Activated CD4-positive, alpha-beta T cell treated with anti-CD3 and anti-CD28 coated beads for 1 hour (primary cell): ENCODE measurements around the gene PRAMEF8.
"Not testable (repeated sequence)": the region's sequence is repeated elsewhere in the genome, so short reads cannot be mapped to it uniquely, and the experiment has no call there.

Source experiments
- DNase-seq: peaks from one replicate; pipeline ENCODE4 v3.0.0-alpha.2; 2020

The PRAMEF8 gene

GRCh38 chr1:13285037-13285436 is at the start of gene PRAMEF8:
PRAMEF8 (minus strand) TSS chr1:13285137; CDS start chr1:13284091, 1,046 bp downstream.
- DNase-seq: not testable (repeated sequence)

DNA sequence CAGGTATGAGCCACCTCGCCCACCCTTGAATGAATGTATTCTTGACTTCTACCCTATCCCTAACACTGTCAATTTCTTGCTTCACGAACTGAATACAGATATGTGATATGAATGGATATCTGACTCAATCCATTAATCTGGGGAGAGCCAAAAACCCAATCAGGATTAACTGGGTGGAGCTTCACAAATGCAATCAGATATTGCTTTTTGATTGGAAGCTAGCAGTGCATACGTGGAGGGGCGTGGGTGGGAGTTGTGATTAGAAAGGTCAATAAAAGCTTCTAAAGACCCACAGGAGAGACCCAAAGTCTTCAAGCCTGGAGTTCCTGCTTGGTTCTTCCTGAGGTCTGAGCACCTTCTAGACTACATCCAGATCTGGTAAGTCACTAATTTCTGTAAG is 30.3 kb upstream of the PRAMEF8 start, which contains the start of gene PRAMEF15:
Gene PRAMEF15 (plus strand): TSS at position 301 of the 400 bp plus-strand sequence. CDS start 2,827 bp downstream, outside the sequence.
- DNase-seq: not testable (repeated sequence)

GRCh38 chr1:13303239-13303638 is 18.3 kb upstream of the PRAMEF8 start, which contains the start of gene PRAMEF33:
PRAMEF33 (plus strand) TSS chr1:13303539; CDS start chr1:13305955, 2,416 bp downstream.
- DNase-seq: not testable (repeated sequence)

- DNase-seq: not testable (repeated sequence)
Measured at GRCh38 chr1:13302197-13302596, 17.3 kb upstream of the PRAMEF8 start.

DNA sequence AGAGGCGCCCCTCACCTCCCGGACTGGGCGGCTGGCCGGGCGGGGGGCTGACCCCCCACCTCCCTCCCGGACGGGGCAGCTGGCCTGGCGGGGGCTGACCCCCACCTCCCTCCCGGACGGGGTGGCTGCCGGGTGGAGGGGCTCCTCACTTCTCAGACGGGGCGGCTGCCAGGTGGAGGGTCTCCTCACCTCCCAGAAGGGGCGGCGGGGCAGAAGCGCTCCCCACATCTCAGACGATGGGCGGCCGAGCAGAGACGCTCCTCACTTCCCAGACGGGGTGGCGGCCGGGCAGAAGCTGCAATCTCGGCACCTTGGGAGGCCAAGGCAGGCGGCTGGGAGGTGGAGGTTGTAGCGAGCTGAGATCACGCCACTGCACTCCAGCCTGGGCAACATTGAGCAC is 13.8 kb upstream of the PRAMEF8 start:
- not testable (repeated sequence) for DNase-seq

DNA sequence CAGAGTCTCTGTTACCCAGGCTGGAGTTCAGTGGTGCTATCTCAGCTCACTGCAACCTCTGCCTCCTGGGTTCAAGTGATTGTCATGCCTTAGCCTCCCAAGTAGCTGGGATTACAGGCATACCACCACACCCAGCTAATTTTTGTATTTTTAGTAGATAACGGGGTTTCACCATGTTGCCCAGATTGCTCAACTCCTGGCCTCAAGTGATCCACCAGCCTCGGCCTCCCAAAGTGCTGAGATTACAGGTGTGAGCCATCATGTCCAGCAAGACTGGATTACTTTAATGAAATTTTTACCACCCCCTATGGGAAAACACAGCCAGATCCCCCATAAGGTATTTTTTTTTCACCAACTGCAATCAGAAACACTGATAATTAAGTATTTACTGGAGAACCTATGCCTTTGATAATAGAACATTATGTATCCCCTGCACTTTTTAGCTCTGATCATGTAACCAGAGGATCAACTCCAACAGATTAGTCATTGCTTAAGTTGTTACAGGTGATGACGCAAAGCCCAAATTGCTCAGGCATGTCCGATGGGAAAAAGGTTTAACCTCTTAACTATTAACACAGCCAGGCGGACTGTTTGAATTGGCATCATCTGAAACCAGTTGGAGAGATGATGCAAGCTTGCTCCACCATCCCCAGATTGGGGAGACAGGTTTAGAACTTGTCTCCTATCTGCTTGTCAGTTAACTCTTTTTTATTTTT is 12.4 kb upstream of the PRAMEF8 start:
- DNase-seq: not testable (repeated sequence)

GRCh38 chr1:13289030-13289429 is 4.1 kb upstream of the PRAMEF8 start:
- not testable (repeated sequence) for DNase-seq

DNA sequence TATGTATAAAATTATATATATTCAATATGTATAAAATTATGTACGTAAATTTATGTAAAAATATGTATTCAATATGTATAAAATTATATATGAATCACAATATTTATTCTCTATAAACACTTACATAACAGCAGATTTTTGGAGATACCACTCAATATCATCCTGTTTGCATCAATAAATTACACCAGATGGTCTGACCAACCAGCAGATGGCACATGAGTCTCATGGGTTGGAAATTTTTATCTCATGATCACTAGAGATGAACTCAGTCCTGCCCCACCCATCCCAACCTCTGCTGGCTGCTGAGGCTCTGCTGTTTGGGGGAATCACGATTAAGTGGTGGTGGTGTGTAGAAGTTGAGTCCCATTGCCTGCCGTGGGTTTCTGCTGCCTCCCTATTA is 5.3 kb downstream of the PRAMEF8 start:
- DNase-seq: not testable (repeated sequence)

GRCh38 chr1:13277016-13277415 is 7.9 kb downstream of the PRAMEF8 start:
- not testable (repeated sequence) for DNase-seq

- DNase-seq: not testable (repeated sequence)
Measured at GRCh38 chr1:13265124-13265523, 19.8 kb downstream of the PRAMEF8 start.

DNA sequence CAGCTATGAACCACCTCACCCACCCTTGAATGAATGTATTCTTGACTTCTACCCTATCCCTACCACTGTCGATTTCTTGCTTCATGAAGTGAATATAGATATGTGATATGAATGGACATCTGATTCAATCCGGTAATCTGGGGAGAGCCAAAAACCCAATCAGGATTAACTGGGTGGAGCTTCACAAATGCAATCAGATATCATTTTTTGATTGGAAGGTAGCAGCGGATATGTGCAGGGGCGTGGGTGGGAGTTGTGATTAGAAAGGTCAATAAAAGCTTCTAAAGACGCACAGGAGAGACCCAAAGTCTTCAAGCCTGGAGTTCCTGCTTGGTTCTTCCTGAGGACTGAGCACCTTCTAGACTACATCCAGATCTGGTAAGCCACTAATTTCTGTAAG is 31.0 kb downstream of the PRAMEF8 start, which contains the start of gene PRAMEF5:
Gene PRAMEF5 (plus strand): TSS at position 301 of the 400 bp plus-strand sequence. CDS start 5,071 bp downstream, outside the sequence.
- DNase-seq: not testable (repeated sequence)

DNA sequence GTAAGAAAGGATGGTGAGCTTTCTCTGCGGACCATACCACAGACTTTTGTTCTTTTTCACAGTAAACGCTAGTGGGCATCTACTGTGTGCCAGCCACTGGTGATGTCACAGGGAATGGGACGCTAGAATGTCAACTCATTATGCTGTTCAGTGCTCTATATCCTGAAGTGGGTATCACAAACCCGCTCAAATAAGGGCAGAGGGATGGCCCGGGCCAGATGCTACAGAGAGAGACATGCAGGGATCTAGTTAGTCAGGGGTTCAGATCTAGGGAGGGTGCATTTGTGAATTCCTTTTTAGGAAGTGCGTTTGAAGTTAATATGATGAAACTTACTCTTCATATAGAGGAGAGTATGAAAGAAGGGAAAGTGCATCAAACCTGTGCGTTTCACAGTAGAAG is 37.8 kb downstream of the PRAMEF8 start:
- not testable (repeated sequence) for DNase-seq

GRCh38 chr1:13246554-13246871 is 38.4 kb downstream of the PRAMEF8 start:
- not testable (repeated sequence) for DNase-seq

GRCh38 chr1:13245841-13246553 is 38.9 kb downstream of the PRAMEF8 start:
- DNase-seq: not testable (repeated sequence)

DNA sequence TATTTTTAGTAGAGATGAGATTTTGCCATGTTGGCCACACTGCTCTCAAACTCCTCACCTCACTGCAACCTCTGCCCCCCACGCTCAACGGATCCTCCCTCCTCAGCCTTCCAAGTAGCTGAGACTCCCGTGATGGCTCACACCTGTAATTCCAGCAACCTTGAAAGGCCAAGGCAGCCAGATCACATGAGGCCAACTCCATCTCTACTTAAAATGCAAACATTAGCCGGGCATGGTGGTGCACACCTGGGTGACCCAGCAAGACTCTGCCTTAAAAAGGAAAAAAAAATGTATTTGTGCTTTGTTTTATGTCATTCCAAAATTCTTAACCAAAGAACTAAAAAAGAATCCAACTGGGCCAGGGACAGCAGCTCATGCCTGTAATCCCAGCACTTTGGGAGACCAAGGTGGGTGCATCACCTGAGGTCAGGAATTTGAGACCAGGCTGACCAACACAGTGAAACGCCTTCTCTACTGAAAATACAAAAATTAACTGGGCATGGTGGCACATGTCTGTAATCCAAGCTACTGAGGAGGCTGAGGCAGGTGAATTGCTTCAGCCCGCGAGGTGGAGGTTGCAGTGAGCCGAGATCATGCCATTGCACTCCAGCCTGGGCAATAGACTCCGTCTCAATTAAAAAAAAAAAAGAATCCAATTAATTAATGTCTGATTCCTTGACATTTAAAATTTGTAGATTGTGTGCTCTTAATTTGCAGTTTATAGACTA is 41.2 kb downstream of the PRAMEF8 start:
- not testable (repeated sequence) for DNase-seq

DNA sequence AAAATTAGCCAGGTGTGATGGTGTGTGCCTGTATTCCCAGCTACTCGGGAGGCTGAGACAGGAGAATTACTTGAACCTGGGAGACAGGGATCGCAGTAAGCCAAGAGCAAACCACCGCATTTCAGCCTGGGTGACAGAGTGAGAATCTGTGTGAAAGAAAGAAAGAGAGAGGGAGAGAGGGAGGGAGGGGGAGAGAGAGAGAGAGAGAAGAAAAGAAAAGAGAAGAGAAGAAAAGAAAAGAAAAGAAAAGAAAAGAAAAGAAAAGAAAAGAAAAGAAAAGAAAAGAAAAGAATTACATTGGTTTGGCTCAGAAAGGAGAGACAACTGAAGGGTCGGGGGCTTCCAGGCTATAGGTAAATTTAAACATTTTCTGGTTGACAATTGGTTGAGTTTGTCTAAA is 45.3 kb downstream of the PRAMEF8 start:
- not testable (repeated sequence) for DNase-seq

DNA sequence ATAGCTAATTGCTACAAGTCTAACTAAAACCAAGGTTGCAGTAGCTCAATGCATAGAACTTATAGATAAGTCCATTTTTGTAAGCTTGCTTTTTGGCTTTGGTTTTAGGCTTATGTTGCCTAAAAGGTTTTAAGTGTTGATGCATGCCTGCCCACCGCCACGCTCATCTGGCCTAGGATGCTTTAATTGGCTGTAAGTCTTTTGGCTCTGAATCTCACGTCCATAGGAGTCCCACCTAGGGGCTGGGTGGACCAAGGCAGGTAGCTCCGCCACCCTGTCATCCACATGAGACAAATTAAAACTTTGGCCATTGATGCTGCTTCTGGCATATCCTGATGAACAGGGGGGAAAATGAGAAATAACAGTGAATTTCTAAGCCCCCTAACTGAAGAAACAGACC is 47.4 kb downstream of the PRAMEF8 start:
- not testable (repeated sequence) for DNase-seq

GRCh38 chr1:13234057-13234456 is 50.9 kb downstream of the PRAMEF8 start:
- not testable (repeated sequence) for DNase-seq

DNA sequence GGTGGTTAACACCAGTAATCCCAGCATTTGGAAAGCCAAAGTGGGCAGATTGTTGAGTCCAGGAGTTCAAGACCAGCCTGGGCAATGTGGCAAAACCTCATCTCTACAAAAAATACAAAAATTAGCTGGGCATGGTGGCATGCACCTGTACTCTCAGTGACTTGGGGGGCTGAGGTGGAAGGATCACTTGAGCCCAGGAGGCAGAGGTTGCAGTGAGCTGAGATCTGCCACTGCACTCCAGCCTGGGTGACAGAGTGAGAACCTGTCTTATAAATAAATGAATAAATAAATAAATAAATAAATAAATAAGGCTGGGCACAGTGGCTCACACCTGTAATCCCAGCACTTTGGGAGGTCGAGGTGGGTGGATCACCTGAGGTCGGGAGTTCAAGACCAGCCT is 52.9 kb downstream of the PRAMEF8 start:
- DNase-seq: not testable (repeated sequence)
